HG03097 (cell line): ENCODE data around the gene TMEM270.
"Not testable (repeated sequence)": the region's sequence is repeated elsewhere in the genome, so short reads cannot be mapped to it uniquely, and the experiment has no call there.

ENCODE experiments used
- ATAC-seq: cut with Tn5 transposase; IDR thresholded peaks from one replicate; pipeline ENCODE4 v1.9.1; 2021; ENCODE audit not compliant: unreplicated experiment, low FRiP score

Gene TMEM270

GRCh38 chr7:73860859-73861258 lies at the start of gene TMEM270:
Gene TMEM270, plus strand, starts transcription at chr7:73861159. Its CDS starts 36 bp downstream, at chr7:73861195.
- ATAC-seq, result no peak

- no peak for ATAC-seq
Measured at GRCh38 chr7:73811760-73812168, 49.2 kb upstream of the TMEM270 start.

GRCh38 chr7:73812996-73813395 lies 48.0 kb upstream of the TMEM270 start:
- ATAC-seq, result no peak

GRCh38 chr7:73815436-73815835 lies 45.5 kb upstream of the TMEM270 start:
- no peak for ATAC-seq

GRCh38 chr7:73817121-73817520 lies 43.8 kb upstream of the TMEM270 start:
- no peak for ATAC-seq

GRCh38 chr7:73820013-73820412 lies 40.9 kb upstream of the TMEM270 start:
- ATAC-seq, result no peak

- not testable (repeated sequence) for ATAC-seq
Measured at GRCh38 chr7:73821597-73822285, 39.2 kb upstream of the TMEM270 start.

- no peak for ATAC-seq
Measured at GRCh38 chr7:73822319-73823173, 38.4 kb upstream of the TMEM270 start.

GRCh38 chr7:73823257-73823656 lies 37.7 kb upstream of the TMEM270 start:
- no peak for ATAC-seq

- ATAC-seq, result no peak
Measured at GRCh38 chr7:73823873-73824592, 36.9 kb upstream of the TMEM270 start.

GRCh38 chr7:73824986-73825385 lies 36.0 kb upstream of the TMEM270 start:
- no peak for ATAC-seq

GRCh38 chr7:73827567-73828106 lies 33.3 kb upstream of the TMEM270 start:
- ATAC-seq, result no peak

- ATAC-seq, result no peak
Measured at GRCh38 chr7:73828107-73828803, 32.7 kb upstream of the TMEM270 start.

- no peak for ATAC-seq
Measured at GRCh38 chr7:73828972-73829371, 32.0 kb upstream of the TMEM270 start.

GRCh38 chr7:73829505-73829904 lies 31.5 kb upstream of the TMEM270 start:
- ATAC-seq, result no peak

GRCh38 chr7:73829921-73830680 lies 30.9 kb upstream of the TMEM270 start:
- ATAC-seq, result no peak

- ATAC-seq, result no peak
Measured at GRCh38 chr7:73830681-73831583, 30.0 kb upstream of the TMEM270 start, which contains the start of gene CLDN4. Gene CLDN4, plus strand, starts transcription at chr7:73830996. Its CDS starts 206 bp downstream, at chr7:73831202.

- ATAC-seq, result no peak
Measured at GRCh38 chr7:73831584-73831833, 29.4 kb upstream of the TMEM270 start.
